ENCODE measurements around the gene PNCK. TPM values are rescaled to one million over a fixed set of nuclear protein-coding genes. Genes with fewer than 3 reads are reported as not detected.

The PNCK gene
- total and polyA plus RNA-seq, 2 of the 13 experiments (the other 11 are each of a cell fraction or from before 2014, with no cell fraction given) = 33.1 TPM; not detected in 1

DNA sequence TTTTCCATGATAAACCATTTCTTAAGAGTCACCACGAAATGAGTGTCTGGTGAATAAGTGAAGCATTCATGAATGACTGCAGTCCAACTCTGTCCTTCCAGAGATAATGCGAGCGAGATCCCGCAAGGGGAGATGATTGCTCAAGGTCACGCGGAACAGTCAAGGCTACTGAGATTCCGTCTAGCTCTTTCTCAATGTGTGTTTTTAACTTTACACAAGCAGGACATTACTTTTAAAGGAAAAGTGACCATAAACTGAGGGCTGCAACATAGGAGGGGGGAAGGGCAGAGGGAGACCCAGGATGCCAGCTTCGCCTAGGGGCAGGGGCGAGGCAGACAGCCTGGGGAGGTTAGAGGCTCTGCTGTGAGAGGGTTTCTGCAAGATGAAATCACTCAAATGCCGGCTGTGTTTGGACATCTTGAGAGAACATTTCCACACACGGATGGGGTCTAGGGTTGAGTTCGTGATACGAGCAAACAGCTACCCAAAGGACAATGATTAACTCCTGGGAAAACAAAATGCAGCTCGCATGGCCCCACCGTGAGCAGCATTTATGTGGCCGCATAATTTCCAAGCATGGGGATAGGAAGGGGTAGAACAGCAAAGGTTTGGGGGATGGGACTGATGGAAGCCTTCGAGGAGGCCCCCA, 50.8 kb downstream of the PNCK start (continued):
- TF ChIP-seq YEATS4 (CRISPR knock-in tag; IDR thresholded peaks at IDR 0.05; ENCODE audit: borderline replicate concordance) (no peak), ZNF777 (CRISPR knock-in tag; IDR thresholded peaks at IDR 0.05) (no peak), HNF4A (CRISPR knock-in tag; IDR thresholded peaks at IDR 0.05) (peak; percentile 44), FOXP1 (IDR thresholded peaks at IDR 0.05) (no peak), FOXP1 (CRISPR knock-in tag; IDR thresholded peaks at IDR 0.05) (no peak), SRF (IDR thresholded peaks at IDR 0.05; ENCODE audit: low read depth, low read length) (no peak), RXRA (CRISPR knock-in tag; IDR thresholded peaks at IDR 0.05) (no peak), SIX4 (CRISPR knock-in tag; IDR thresholded peaks at IDR 0.05) (no peak), ZSCAN25 (CRISPR knock-in tag; IDR thresholded peaks at IDR 0.05) (peak; percentile 74), ATF7 (IDR thresholded peaks at IDR 0.05) (no peak), ATF7 (CRISPR knock-in tag; IDR thresholded peaks at IDR 0.05) (no peak), DMAP1 (CRISPR knock-in tag; IDR thresholded peaks at IDR 0.05) (no peak), ZNF431 (CRISPR knock-in tag; IDR thresholded peaks at IDR 0.05; ENCODE audit: borderline replicate concordance, low read depth) (no peak), RFX1 (IDR thresholded peaks at IDR 0.05) (no peak), ZNF878 (CRISPR knock-in tag; IDR thresholded peaks at IDR 0.05) (0 out of 2 replicates have a peak, but pooled peaks have one; percentile 69), ZNF24 (IDR thresholded peaks at IDR 0.05) (peak; percentile 70; the same call in 1 of the 2 replicates), CHD2 (IDR thresholded peaks at IDR 0.05; ENCODE audit: low read depth, low read length) (no peak), ZNF468 (CRISPR knock-in tag; IDR thresholded peaks at IDR 0.05) (no peak), FOXM1 (CRISPR knock-in tag; IDR thresholded peaks at IDR 0.05) (no peak), HNRNPL (IDR thresholded peaks at IDR 0.05; ENCODE audit: low read depth, low read length) (no peak)
- TF ChIP-seq, protein P1, sequence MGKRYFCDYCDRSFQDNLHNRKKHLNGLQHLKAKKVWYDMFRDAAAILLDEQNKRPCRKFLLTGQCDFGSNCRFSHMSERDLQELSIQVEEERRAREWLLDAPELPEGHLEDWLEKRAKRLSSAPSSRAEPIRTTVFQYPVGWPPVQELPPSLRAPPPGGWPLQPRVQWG (CRISPR knock-in tag; IDR thresholded peaks at IDR 0.05; ENCODE audit: borderline replicate concordance, low read depth) = no peak
- TF ChIP-seq, protein P2, sequence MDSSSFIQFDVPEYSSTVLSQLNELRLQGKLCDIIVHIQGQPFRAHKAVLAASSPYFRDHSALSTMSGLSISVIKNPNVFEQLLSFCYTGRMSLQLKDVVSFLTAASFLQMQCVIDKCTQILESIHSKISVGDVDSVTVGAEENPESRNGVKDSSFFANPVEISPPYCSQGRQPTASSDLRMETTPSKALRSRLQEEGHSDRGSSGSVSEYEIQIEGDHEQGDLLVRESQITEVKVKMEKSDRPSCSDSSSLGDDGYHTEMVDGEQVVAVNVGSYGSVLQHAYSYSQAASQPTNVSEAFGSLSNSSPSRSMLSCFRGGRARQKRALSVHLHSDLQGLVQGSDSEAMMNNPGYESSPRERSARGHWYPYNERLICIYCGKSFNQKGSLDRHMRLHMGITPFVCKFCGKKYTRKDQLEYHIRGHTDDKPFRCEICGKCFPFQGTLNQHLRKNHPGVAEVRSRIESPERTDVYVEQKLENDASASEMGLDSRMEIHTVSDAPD (CRISPR knock-in tag; IDR thresholded peaks at IDR 0.05) = no peak
- TF ChIP-seq, protein P3, sequence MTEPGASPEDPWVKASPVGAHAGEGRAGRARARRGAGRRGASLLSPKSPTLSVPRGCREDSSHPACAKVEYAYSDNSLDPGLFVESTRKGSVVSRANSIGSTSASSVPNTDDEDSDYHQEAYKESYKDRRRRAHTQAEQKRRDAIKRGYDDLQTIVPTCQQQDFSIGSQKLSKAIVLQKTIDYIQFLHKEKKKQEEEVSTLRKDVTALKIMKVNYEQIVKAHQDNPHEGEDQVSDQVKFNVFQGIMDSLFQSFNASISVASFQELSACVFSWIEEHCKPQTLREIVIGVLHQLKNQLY (CRISPR knock-in tag; IDR thresholded peaks at IDR 0.05) = peak; percentile 13; the same call in 1 of the 2 replicates
- TF ChIP-seq, protein P4, sequence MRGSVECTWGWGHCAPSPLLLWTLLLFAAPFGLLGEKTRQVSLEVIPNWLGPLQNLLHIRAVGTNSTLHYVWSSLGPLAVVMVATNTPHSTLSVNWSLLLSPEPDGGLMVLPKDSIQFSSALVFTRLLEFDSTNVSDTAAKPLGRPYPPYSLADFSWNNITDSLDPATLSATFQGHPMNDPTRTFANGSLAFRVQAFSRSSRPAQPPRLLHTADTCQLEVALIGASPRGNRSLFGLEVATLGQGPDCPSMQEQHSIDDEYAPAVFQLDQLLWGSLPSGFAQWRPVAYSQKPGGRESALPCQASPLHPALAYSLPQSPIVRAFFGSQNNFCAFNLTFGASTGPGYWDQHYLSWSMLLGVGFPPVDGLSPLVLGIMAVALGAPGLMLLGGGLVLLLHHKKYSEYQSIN (CRISPR knock-in tag; IDR thresholded peaks at IDR 0.05; ENCODE audit: borderline replicate concordance) = no peak
- TF ChIP-seq, protein P5, sequence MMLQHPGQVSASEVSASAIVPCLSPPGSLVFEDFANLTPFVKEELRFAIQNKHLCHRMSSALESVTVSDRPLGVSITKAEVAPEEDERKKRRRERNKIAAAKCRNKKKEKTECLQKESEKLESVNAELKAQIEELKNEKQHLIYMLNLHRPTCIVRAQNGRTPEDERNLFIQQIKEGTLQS (CRISPR knock-in tag; IDR thresholded peaks at IDR 0.05) = no peak
- TF ChIP-seq, protein P6, sequence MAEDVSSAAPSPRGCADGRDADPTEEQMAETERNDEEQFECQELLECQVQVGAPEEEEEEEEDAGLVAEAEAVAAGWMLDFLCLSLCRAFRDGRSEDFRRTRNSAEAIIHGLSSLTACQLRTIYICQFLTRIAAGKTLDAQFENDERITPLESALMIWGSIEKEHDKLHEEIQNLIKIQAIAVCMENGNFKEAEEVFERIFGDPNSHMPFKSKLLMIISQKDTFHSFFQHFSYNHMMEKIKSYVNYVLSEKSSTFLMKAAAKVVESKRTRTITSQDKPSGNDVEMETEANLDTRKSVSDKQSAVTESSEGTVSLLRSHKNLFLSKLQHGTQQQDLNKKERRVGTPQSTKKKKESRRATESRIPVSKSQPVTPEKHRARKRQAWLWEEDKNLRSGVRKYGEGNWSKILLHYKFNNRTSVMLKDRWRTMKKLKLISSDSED (CRISPR knock-in tag; IDR thresholded peaks at IDR 0.05) = no peak
- TF ChIP-seq, protein P7, sequence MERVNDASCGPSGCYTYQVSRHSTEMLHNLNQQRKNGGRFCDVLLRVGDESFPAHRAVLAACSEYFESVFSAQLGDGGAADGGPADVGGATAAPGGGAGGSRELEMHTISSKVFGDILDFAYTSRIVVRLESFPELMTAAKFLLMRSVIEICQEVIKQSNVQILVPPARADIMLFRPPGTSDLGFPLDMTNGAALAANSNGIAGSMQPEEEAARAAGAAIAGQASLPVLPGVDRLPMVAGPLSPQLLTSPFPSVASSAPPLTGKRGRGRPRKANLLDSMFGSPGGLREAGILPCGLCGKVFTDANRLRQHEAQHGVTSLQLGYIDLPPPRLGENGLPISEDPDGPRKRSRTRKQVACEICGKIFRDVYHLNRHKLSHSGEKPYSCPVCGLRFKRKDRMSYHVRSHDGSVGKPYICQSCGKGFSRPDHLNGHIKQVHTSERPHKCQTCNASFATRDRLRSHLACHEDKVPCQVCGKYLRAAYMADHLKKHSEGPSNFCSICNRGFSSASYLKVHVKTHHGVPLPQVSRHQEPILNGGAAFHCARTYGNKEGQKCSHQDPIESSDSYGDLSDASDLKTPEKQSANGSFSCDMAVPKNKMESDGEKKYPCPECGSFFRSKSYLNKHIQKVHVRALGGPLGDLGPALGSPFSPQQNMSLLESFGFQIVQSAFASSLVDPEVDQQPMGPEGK (CRISPR knock-in tag; IDR thresholded peaks at IDR 0.05) = peak; percentile 8; the same call in 1 of the 2 replicates

All from HepG2 (cell line).